ENCODE measurements around the gene SOD1.
"Not testable (repeated sequence)": the region's sequence is repeated elsewhere in the genome, so short reads cannot be mapped to it uniquely, and the experiment has no call there.

The SOD1 gene

DNA sequence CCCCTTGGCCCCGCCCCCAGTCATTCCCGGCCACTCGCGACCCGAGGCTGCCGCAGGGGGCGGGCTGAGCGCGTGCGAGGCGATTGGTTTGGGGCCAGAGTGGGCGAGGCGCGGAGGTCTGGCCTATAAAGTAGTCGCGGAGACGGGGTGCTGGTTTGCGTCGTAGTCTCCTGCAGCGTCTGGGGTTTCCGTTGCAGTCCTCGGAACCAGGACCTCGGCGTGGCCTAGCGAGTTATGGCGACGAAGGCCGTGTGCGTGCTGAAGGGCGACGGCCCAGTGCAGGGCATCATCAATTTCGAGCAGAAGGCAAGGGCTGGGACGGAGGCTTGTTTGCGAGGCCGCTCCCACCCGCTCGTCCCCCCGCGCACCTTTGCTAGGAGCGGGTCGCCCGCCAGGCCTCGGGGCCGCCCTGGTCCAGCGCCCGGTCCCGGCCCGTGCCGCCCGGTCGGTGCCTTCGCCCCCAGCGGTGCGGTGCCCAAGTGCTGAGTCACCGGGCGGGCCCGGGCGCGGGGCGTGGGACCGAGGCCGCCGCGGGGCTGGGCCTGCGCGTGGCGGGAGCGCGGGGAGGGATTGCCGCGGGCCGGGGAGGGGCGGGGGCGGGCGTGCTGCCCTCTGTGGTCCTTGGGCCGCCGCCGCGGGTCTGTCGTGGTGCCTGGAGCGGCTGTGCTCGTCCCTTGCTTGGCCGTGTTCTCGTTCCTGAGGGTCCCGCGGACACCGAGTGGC is at the start of gene SOD1:
Gene SOD1 (plus strand): TSS at position 158 of the 723 bp plus-strand sequence. CDS start 77 bp downstream, at position 235.
- peak; percentile 80 to 93 for DNase-seq

DNA sequence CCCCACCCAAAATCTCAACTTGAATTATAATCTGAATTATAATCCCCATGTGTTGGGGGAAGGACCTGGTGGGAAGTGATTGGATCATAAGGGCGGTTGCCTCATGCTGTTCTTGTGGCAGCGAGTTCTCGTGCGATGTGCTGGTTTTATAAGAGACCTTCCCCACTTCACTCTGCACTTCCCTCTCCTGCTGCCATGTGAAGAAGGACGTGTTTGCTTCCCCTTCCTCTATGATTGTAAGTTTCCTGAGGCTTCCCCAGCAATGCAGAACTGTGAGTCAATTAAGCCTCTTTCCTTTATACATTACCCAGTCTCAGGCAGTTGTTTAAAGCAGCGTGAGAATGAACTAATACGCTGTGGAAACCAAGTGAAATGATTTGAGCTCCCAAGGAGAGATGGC is 48.0 kb upstream of the SOD1 start:
- DNase-seq, result no peak

DNA sequence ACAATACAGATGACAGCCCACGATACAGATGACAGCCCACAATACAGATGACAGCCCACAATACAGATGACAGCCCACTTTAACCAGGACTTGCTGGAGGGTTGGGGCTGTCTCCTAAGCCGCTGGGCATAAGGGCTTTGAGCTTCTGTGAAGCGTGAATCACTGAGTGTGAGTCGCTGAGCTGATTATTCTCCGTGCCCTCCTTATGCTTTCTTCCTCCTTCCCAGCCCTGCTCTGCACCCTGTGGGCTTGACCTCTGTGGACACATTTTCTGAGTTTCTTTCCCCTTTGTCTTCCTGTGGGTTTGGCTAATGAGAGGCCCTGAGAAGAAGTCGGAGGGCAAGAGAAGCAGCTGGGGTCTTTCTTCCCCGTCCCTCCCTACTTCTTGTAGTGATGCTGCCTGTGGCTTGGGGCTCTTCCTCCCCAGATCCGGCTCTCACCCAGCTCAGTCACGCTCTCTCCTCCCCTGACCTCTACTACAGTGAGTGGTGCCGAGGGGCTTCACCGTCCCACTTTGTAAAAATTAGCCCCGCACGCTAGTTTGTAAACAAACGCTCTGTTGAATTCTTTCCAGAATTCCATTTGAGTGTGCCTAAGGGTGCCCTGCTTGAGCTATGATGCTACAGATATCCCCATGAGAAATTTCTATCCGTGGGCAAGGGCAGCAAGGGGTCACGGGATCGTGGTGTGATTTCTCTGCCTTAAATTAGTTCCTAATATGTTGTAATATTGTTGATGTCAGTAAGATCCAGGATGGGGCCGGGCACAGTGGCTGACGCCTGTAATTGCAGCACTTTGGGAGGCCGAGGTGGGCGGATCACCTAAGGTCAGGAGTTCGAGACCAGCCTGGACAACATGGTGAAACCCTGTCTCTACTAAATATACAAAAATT is 46.4 kb upstream of the SOD1 start:
- no peak for DNase-seq

DNA sequence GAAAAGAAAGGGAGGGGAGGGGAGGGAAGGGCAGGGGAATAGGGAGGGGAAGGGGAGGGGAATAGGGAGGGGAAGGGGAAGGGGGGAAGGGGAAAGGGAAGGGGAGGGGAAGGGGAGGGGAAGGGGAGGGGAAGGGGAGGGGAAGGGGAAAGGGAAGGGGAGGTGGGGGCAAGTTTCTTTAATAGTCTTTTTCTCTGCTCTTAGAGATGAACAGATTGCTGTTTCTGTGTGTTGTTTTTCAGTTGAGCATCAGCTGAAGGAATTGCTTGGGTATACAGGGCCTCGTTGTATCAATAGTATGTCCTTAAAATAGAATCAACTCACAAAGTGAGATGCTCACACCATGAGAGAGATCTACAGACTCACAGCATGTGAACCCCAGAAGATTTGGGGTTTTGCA is 44.8 kb upstream of the SOD1 start:
- no peak for DNase-seq

DNA sequence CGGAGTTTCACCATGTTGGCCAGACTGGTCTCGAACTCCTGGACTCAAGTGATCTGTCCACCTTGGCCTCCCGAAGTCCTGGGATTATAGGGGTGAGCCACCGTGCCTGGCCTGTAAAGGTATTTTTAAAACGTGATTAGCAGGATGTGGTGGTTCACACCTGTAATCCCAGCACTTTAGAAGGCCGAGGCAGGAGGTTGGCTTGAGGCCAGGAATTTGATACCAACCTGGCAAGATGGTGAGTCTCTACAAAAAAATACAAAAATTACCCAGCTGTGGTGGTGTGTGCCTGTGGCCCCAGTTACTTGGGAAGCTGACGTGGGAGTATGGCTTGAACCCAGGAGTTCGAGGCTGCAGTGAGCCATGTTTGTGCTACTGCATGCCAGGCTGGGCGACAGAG is 43.3 kb upstream of the SOD1 start:
- DNase-seq, result no peak

DNA sequence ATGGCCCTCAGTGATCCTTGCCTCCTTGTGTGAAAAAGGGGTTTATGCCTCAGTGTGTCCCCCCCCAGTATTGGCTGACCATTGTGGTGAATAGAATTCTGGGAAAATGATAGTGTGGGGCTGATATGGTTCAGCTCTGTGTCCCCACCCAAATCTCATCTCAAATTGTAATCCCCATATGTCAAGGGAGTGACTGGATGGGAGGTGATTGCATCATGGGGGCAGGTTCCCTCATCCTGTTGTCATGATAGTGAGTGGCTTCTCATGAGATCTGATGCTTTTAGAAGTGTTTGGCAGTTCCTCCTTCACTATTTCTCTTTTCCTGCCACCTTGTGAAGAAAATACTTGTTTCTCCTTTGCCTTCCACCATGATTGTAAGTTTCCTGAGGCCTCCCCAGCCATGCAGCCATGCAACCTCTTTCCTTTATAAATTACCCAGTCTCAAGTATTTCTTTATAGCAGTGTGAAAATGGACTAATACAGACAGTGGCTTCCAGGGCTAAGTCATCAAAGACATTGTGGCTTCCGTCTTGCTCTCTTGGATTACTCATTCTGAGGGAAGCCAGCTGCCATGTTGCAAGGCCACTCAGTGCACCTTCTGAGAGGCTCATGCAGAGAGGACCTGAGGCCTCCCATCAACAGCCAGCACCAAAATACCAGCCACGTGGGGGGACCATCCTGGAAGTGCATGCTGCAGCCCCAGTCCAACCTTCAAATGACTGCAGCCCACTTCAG is 40.6 kb upstream of the SOD1 start:
- no peak for DNase-seq

DNA sequence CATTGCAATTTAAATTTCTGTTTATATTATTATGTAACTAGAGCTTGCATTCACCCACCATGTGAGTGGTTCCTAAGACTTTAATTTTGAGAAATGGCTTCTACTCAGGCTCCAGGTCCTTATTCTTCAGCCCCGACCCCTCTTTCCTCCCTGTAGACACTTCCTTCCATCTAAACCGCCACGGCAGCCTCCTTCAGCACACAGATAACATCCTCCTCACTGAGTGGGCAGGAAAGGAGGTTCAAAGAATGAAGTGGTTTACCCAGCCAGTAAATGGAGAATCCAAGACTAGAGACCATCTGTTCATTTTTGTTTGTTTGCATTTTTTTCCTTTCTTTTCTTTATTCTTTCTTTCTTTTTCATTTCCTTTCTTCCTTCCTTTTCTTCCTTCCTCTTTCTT is 37.1 kb upstream of the SOD1 start:
- DNase-seq, result no peak

DNA sequence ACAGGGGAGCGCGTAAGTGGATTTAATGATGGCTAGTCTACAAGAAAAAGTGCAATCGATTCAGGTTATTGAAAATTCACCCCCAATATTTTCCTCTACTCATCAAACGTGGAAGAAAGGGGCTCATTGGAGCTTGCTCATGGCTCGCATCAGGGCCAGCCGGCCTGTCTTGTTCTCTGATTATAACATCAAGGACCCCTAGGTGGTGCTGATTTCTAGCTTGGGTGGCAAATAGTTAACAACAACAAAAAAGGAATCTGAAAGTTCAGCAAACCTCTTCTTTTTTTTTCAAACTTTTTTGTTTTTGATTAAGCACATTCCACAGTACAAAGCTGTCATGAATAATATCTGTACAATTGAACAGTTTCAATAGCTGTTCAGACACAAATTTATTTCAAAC is 35.8 kb upstream of the SOD1 start:
- DNase-seq, result no peak

DNA sequence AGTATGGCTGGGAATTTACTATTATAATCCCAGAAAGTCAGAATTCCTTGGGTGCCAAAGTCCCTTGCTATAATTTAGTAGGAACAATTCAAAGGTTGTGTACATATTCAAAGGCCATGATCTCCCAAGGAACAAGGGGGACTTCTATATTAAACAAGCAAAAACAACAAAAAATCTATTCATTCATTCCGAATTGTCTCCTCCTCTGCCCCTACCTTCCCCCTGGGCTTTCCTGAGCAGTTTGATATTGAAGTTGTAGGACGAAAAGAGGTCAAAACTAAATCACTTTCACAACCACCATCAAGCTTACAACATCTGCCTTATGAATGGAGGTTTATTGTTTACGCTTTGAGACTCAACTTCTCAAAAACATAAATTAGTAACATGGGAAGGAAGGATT is 35.3 kb upstream of the SOD1 start:
- no peak for DNase-seq

DNA sequence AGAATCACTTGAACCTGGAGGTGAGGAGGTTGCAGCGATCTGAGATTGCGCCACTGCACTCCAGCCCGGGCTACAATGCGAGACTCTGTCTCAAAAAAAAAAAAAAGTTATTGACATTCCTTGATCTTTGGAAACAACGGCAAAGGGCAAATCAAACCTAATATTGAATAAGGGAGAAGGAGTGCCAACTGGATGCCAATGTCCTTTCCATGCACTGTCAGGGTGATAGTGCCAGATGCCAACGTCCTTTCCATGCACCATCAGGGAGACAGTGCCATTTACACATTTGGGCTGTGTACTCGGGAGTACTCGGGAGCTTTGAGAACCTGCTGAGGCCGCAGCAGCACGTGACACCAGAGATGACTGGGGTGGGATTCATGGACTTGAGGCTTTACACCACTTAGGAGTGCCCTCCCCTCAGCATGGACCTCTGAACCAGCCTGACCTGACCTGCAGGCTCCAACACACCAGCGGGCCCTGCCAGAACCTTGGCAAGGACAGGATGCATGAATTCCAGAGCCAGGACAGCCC is 34.5 kb upstream of the SOD1 start:
- DNase-seq, result no peak

DNA sequence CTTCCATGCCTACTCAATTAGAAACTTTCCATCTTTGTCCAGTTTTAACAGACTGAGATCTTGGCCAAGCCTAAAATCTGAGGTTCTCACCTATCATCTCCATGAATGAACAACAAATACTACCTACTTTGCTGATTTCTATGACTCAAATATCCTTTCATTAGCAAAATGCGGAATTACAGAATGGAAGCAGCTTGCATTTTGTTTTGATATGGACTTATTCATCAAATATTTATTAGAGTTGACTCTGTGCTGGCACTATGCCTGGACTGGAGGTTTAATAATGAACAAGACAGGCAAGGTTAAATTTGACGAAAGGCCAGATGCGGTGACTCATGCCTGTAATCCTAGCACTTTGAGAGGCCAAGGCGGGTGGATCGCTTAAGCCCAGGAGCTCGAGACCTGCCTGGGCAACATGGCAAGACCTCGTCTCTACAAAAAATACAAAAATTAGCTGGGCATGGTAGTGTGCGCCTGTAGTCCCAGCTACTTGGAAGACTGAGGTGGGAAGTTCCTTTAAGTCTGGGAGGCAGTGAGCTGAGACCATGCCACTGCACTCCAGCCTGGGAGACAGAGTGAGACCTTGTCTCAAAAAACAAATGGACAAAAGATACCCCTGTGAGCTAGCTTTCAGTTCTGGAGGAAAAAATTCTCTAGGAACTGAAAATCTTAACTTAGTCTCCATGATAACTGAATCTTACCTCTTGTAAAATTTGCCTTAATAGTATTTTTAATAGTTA is 29.4 kb upstream of the SOD1 start:
- peak; percentile 18 to 24 for DNase-seq

DNA sequence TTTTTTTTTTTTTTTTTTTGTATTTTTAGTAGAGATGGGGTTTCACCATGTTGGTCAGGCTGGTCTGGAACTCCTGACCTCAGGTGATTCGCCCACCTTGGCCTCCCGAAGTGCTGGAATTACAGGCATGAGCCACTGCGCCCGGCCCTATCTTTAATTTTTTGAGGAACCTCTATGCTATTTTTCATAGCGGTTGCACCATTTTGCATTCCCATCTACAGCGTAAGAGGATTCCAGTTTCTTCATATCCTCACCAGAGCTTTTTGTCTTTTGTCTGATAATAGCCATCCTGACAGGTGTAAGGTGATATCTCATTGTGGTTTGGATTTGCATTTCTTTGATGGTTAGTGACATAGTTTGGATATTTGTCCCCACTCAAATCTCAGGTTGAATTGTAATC is 27.6 kb upstream of the SOD1 start:
- not testable (repeated sequence) for DNase-seq

DNA sequence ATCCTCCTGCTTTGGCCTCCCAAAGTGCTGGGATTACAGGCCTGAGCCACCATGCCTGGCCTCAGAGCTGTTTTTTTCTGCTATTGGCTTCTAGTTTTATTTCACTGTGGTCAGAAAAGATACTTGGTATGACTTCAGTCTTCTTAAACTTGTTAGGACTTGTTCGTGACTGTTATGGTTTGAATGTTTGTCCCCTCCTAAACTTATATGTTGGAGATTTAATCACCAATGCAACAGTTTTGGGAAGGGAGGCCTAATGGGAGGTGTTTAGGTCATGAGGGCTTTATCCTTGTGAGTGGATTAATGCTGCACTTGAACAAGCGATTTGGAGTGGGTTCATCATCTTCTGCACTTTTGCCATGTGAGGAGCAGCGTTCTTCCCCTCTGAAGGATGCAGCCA is 24.5 kb upstream of the SOD1 start:
- no peak for DNase-seq

DNA sequence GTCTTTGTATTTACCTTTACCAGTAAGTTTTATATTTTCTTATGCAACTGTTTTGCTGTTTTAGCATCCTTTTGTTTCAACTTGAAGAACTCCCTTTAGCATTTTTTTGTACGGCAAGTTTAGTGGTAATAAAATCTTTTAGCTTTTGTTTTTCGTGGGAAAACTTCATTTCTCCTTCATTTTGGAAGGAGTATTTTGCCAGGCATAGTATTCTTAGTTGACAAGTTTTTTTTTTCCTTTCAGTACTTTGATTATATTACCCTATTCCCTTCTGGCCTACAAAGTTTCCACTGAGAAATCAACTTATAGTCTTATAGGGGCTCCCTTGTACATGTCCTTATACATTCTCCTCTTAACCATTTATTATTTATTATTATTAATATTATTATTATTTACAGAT is 22.6 kb upstream of the SOD1 start:
- no peak for DNase-seq

DNA sequence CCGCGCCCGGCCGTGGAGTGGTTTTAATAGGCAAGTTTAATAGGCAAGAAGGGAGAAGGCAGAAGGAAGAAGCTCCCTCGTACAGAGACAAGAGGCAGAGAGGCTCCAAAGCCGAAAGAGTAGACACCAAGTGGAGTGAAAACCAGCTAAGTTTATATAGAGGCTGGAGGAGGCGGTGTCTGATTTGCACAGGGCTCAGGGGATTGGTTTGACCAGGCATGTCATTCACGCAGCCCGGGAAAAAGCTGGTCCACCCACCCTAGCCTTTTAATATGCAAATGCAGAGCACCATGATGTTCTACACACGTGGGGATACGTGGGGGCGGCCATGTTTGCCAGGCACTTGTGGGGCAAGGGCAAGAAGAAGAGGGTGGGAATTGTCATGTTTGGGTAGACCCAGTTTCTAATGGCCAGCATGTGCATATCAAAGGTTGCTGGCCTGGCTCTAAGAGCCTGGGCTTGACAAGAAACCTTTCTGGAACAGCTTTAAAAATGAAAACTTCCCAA is 18.0 kb upstream of the SOD1 start:
- DNase-seq, result no peak

DNA sequence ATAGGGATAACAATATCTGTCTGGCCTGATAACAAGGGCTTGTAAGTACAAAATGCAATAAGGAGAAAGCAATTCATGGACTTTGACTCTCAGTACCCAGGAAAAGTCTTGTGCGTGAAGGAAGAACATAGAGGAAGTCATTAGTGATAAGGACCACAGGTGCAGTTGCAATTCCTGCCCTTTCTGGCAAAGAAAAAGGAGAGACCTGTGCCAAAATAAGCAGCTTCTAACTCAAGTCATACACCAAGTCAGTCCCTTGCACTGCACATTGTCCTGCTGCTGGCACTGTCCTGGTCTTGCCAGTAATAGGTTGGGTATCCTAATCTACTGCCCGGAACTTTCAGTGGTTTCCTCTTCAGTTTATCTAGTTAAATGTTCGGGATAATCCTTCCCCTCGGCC is 14.8 kb upstream of the SOD1 start:
- no peak for DNase-seq

DNA sequence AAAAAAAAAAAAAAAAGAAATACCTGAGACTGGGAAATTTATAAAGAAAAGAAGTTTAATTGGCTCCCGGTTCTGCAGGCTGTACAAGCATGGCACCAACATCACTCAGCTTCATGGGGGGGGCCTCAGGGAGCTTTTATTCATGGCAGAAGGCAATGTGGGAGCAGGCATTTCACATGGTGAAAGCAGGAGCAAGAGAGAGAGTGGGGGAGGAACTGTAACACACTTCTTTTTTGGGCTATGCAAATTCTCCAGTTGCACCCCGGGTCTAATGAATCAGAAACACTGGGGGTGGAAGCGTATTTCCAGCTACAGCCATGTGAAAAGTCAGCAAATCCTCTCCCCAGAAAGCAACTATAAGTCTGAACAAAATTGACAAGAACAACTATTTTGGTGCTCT is 11.8 kb upstream of the SOD1 start:
- no peak for DNase-seq

DNA sequence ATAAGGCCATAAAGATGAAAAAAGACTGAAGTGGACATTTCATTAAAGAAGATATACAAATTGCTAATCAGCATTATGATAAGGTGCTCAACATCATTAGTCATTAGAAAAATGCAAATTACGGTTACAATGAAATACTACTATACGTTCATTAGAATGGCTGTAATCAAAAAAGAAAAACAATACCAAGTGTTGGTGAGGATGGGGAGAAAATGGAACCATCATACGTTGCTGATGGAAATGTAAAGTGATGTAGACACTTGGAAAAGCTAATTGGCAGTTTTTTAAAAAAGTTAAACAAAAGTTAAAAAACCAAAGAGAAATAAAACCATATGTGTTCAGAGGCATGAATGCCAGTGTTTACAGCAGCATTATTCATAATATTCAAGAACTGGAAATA is 8.6 kb upstream of the SOD1 start:
- DNase-seq, result no peak

DNA sequence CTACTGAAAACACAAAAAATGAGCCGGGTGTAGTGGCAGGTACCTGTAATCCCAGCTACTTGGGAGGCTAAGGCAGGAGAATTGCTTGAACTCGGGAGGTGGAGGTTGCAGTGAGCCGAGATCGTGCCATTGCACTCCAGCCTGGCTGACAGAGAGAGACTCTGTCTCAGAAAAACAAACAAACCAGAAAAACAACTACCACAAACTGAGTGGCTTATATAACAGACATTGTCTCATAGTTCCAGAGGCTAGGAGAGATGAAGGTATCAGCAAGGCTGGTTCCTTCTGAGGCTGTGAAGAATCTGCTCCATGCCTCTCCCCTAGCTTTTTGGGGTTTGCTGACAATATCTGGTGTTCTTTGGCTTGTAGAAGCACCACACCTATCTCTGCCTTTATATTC is 8.0 kb upstream of the SOD1 start:
- not testable (repeated sequence) for DNase-seq

DNA sequence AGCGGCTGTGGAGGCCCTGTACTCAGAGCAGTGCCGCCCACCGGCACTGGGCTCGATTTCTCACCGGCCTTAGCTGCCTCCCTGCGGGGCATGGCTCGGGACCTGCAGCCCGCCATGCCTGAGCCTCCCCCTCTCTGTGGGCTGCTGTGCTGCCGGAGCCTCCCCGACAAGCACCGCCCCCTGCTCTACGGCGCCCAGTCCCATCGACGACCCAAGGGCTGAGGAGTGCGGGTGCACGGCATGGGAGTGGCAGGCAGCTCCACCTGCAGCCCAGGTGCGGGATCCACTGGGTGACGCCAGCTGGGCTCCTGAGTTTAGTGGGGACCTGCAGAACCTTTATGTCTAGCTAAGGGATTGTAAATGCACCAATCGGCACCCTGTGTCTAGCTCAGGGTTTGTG is 5.2 kb upstream of the SOD1 start:
- no peak for DNase-seq

DNA sequence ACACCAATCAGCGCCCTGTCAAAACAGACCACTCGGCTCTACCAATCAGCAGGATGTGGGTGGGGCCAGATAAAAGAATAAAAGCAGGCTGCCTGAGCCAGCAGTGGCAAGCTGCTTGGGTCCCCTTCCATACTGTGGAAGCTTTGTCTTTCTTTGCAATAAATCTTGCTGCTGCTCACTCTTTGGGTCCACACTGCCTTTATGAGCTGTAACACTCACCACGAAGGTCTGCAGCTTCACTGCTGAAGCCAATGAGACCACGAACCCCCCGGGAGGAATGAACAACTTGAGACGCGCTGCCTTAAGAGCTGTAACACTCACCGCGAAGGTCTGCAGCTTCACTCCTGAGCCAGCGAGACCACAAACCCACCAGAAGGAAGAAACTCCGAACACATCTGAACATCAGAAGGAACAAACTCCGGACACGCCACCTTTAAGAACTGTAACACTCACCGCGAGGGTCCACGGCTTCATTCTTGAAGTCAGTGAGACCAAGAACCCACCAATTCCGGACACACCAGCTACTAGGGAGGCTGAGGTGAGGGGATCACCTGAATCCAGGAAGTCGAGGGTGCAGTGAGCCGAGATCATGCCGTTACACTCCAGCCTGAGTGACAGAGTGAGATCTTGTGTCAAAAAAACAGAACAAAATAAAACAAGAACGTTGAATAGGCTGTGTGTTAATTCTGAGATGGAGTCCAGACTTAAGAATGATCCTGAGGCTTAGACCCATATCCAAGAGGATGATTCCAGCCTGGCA is 4.5 kb upstream of the SOD1 start:
- DNase-seq, result not testable (repeated sequence)

Data from SHP77 (cell line).